ENCODE results near the gene VPS13D.
"Not testable (repeated sequence)": the region's sequence is repeated elsewhere in the genome, so short reads cannot be mapped to it uniquely, and the experiment has no call there.

The VPS13D gene

DNA sequence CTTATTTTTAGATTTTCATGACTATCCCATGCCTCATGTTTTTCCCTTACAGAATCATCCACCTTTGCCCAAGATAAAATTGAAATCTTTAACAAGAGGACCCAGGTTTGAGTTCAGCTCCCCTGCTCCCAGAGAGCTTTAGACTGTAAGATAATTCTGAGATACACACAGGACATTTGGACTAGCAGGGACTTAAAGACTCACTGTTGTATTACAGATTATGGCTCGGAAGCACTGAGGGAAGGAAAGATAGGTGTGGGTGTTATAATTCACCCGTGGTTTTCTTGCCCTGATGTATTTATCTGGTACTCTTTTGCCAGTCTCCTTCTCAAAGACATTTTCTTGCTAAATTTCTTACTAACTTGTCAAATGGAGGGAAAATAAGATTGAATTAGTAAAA lies 238.5 kb downstream of the VPS13D start:
- Histone ChIP-seq H3K36me3 (replicated peaks; ENCODE audit: insufficient read depth, low read length) (no peaks in the 10 kb centered on the region), H3K79me2 (ENCODE audit: low read length) (no peaks in the 10 kb centered on the region), H3K9ac (ENCODE audit: low read length) (no peak overlapping the region), H3F3A (ENCODE audit: insufficient read depth, low read length) (no peaks in the 10 kb centered on the region), H4K20me1 (ENCODE audit: insufficient read depth, low read length) (no peaks in the 10 kb centered on the region), H3K9me3 (replicated peaks; ENCODE audit: insufficient read depth, low read length) (no peaks in the 10 kb centered on the region), H3K4me1 (ENCODE audit: low read length) (no peaks in the 10 kb centered on the region), H3K9me2 (replicated peaks; ENCODE audit: insufficient read depth, low read length) (no peaks in the 10 kb centered on the region), H3K4me2 (ENCODE audit: low read depth, low read length) (no peak overlapping the region), H2AFZ (ENCODE audit: low read length) (no peak overlapping the region), H3K4me3 (ENCODE audit: low read length) (no peak overlapping the region), H3K27ac (ENCODE audit: low read length) (no peak overlapping the region), H3K27me3 (replicated peaks; ENCODE audit: insufficient read depth, low read length) (no peaks in the 10 kb centered on the region)
- TF ChIP-seq EZH2phosphoT487 (IDR thresholded peaks at IDR 0.05; ENCODE audit: low read length) (no peak), EZH2 (optimal IDR thresholded peaks at IDR 0.05; ENCODE audit: low read depth, low read length) (no peak)
- TF ChIP-seq, protein P1, sequence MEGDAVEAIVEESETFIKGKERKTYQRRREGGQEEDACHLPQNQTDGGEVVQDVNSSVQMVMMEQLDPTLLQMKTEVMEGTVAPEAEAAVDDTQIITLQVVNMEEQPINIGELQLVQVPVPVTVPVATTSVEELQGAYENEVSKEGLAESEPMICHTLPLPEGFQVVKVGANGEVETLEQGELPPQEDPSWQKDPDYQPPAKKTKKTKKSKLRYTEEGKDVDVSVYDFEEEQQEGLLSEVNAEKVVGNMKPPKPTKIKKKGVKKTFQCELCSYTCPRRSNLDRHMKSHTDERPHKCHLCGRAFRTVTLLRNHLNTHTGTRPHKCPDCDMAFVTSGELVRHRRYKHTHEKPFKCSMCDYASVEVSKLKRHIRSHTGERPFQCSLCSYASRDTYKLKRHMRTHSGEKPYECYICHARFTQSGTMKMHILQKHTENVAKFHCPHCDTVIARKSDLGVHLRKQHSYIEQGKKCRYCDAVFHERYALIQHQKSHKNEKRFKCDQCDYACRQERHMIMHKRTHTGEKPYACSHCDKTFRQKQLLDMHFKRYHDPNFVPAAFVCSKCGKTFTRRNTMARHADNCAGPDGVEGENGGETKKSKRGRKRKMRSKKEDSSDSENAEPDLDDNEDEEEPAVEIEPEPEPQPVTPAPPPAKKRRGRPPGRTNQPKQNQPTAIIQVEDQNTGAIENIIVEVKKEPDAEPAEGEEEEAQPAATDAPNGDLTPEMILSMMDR (IDR thresholded peaks at IDR 0.05; ENCODE audit: low read length): no peak
- DNase-seq: no peak

DNA sequence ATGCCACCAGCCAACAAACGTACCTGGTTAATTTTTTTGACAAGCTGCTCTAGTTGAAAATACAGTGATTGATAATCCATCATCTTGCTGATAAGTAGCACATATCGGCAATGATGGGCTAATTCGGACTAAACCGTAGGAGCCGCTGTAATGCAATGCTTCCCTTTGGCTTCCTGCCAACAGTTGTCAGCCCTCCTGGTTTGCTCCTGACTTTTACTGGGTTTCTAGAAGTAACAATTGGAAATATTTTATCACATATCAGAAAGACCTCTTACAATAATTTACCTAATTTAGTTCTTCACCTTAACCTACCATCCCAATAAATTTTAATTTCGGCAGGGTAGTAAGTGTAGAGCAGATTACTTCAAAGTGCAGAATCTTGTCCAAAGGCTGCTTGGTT lies 239.7 kb downstream of the VPS13D start:
- Histone ChIP-seq H2AFZ (ENCODE audit: low read length) (no peak overlapping the region), H3K27ac (ENCODE audit: low read length) (no peak overlapping the region)
- DNase-seq: no peak

DNA sequence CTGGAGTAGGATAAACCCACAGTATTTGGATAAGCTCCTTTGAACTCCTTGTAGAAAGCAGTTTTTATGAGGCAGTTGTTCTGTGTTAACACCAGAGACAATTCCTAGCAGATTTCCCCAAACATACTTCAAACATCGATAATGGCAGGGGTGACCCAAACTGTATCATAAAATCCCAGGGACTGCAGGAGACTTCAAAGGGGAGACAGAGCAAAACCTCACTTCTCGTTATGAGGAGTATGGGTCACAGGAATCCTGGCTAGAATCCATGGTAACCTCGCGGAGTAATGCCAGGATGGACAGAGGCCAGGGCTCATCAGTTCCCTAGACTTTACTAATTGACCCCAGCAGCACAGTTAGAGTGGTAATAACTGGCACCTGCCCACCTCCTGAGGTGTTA lies 240.2 kb downstream of the VPS13D start:
- no peak overlapping the region for H3K9ac ChIP-seq (ENCODE audit: low read length)
- H3F3A ChIP-seq (ENCODE audit: insufficient read depth, low read length): no peaks in the 10 kb centered on the region
- DNase-seq: no peak
- no peaks in the 10 kb centered on the region for H3K79me2 ChIP-seq (ENCODE audit: low read length)
- H3K27me3 ChIP-seq (replicated peaks; ENCODE audit: insufficient read depth, low read length): no peaks in the 10 kb centered on the region
- no peaks in the 10 kb centered on the region for H3K9me2 ChIP-seq (replicated peaks; ENCODE audit: insufficient read depth, low read length)
- H3K4me2 ChIP-seq (ENCODE audit: low read depth, low read length): no peak overlapping the region
- no peaks in the 10 kb centered on the region for H3K36me3 ChIP-seq (replicated peaks; ENCODE audit: insufficient read depth, low read length)
- no peaks in the 10 kb centered on the region for H4K20me1 ChIP-seq (ENCODE audit: insufficient read depth, low read length)
- no peaks in the 10 kb centered on the region for H3K9me3 ChIP-seq (replicated peaks; ENCODE audit: insufficient read depth, low read length)
- no peak overlapping the region for H3K4me3 ChIP-seq (ENCODE audit: low read length)
- H2AFZ ChIP-seq (ENCODE audit: low read length): no peak overlapping the region
- H3K4me1 ChIP-seq (ENCODE audit: low read length): no peaks in the 10 kb centered on the region
- TF ChIP-seq EZH2phosphoT487 (IDR thresholded peaks at IDR 0.05; ENCODE audit: low read length) (no peak), EZH2 (optimal IDR thresholded peaks at IDR 0.05; ENCODE audit: low read depth, low read length) (no peak)
- TF ChIP-seq, protein P1 (IDR thresholded peaks at IDR 0.05; ENCODE audit: low read length): no peak
- H3K27ac ChIP-seq (ENCODE audit: low read length): no peak overlapping the region

More for the DNA sequence above, 239.7 kb downstream of the VPS13D start:
- H3K27me3 ChIP-seq (replicated peaks; ENCODE audit: insufficient read depth, low read length): no peaks in the 10 kb centered on the region
- no peaks in the 10 kb centered on the region for H3K79me2 ChIP-seq (ENCODE audit: low read length)
- TF ChIP-seq EZH2phosphoT487 (IDR thresholded peaks at IDR 0.05; ENCODE audit: low read length) (no peak), EZH2 (optimal IDR thresholded peaks at IDR 0.05; ENCODE audit: low read depth, low read length) (no peak)
- TF ChIP-seq, protein P1 (IDR thresholded peaks at IDR 0.05; ENCODE audit: low read length): no peak
- no peaks in the 10 kb centered on the region for H3K9me3 ChIP-seq (replicated peaks; ENCODE audit: insufficient read depth, low read length)
- H3K9me2 ChIP-seq (replicated peaks; ENCODE audit: insufficient read depth, low read length): no peaks in the 10 kb centered on the region
- H3K9ac ChIP-seq (ENCODE audit: low read length): no peak overlapping the region
- H3K36me3 ChIP-seq (replicated peaks; ENCODE audit: insufficient read depth, low read length): no peaks in the 10 kb centered on the region
- no peaks in the 10 kb centered on the region for H3K4me1 ChIP-seq (ENCODE audit: low read length)
- H3K4me2 ChIP-seq (ENCODE audit: low read depth, low read length): no peak overlapping the region
- no peaks in the 10 kb centered on the region for H4K20me1 ChIP-seq (ENCODE audit: insufficient read depth, low read length)
- no peaks in the 10 kb centered on the region for H3F3A ChIP-seq (ENCODE audit: insufficient read depth, low read length)
- no peak overlapping the region for H3K4me3 ChIP-seq (ENCODE audit: low read length)

DNA sequence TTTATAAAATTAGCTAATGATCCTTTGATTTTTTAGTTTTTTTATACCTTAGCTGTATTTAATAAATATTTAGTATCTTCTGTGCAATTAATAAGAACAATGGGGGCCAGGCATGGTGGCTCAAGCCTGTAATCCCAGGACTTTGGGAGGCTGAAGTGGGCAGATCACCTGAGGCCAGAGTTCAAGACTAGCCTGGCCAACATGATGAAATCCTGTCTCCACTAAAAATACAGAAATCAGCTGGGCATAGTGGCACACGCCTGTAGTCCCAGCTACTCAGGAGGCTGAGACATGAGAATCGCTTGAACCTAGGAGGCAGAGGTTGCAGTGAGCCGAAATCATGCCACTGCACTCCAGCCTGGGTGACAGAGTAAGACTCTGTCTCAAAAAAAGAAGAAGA lies 241.1 kb downstream of the VPS13D start:
- H4K20me1 ChIP-seq (ENCODE audit: insufficient read depth, low read length); H3K79me2 ChIP-seq (ENCODE audit: low read length); H3K27me3 ChIP-seq (replicated peaks; ENCODE audit: insufficient read depth, low read length); H3K4me1 ChIP-seq (ENCODE audit: low read length); H3K4me2 ChIP-seq (ENCODE audit: low read depth, low read length); H3K9me3 ChIP-seq (replicated peaks; ENCODE audit: insufficient read depth, low read length); H3F3A ChIP-seq (ENCODE audit: insufficient read depth, low read length); DNase-seq; H3K9me2 ChIP-seq (replicated peaks; ENCODE audit: insufficient read depth, low read length); H3K4me3 ChIP-seq (ENCODE audit: low read length); H2AFZ ChIP-seq (ENCODE audit: low read length); H3K27ac ChIP-seq (ENCODE audit: low read length); H3K36me3 ChIP-seq (replicated peaks; ENCODE audit: insufficient read depth, low read length); H3K9ac ChIP-seq (ENCODE audit: low read length): not testable (repeated sequence)
